ENCODE results near the gene ARHGAP26. TPM values are rescaled to one million over a fixed set of nuclear protein-coding genes. Genes with fewer than 3 reads are reported as not detected.

The ARHGAP26 gene
- total and polyA plus RNA-seq, 2 experiments from 2014 or later = 9.5 to 16.8 TPM

- peaks cover 3% of the 10 kb centered on the region for H3K27me3 Mint-ChIP-seq (ENCODE audit: insufficient read depth, low read depth, poor library complexity)
- Histone ChIP-seq H4K20me1 (replicated peaks; ENCODE audit: insufficient read depth) (peaks cover 14% of the 10 kb centered on the region), H3K4me1 (ENCODE audit: insufficient read depth) (peaks cover 39% of the 10 kb centered on the region), H3K4me2 (no peak overlapping the region), H3K79me2 (replicated peaks; ENCODE audit: insufficient read depth) (peaks cover 71% of the 10 kb centered on the region), H3K36me3 (ENCODE audit: insufficient read depth) (no peaks in the 10 kb centered on the region), H3K4me3 (no peak overlapping the region), H3K27me3 (ENCODE audit: insufficient read depth) (no peaks in the 10 kb centered on the region), H3K27ac (ENCODE audit: low read depth) (no peak overlapping the region), H3K9me2 (ENCODE audit: insufficient read depth) (no peaks in the 10 kb centered on the region), H2AFZ (no peak overlapping the region), H3F3A (replicated peaks; ENCODE audit: low read depth) (no peaks in the 10 kb centered on the region)
- ATAC-seq = no peak
- H3K4me3 Mint-ChIP-seq = no peak overlapping the region
- H3K36me3 Mint-ChIP-seq (ENCODE audit: low read depth) = no peaks in the 10 kb centered on the region
- H3K27ac Mint-ChIP-seq = no peak overlapping the region; the same call in 1 of the 2 replicates
- no peak for DNase-seq (ENCODE audit: low spot score)
- TF ChIP-seq REST (IDR thresholded peaks at IDR 0.05; ENCODE audit: unreplicated experiment) (no peak), ZNF462 (CRISPR knock-in tag; IDR thresholded peaks at IDR 0.05) (no peak), CREB1 (CRISPR knock-in tag; IDR thresholded peaks at IDR 0.05; ENCODE audit: low read depth) (no peak), ZNF114 (CRISPR knock-in tag; IDR thresholded peaks at IDR 0.05) (no peak), EZH2 (IDR thresholded peaks at IDR 0.05; ENCODE audit: low read depth, unreplicated experiment) (no peak), ZNF331 (CRISPR knock-in tag; IDR thresholded peaks at IDR 0.05; ENCODE audit: low read depth) (no peak), NANOG (IDR thresholded peaks at IDR 0.05; ENCODE audit: borderline replicate concordance) (no peak), POLR2AphosphoS5 (IDR thresholded peaks at IDR 0.05; ENCODE audit: low read depth) (no peak), JUNB (IDR thresholded peaks at IDR 0.05; ENCODE audit: unreplicated experiment) (no peak)
- H3K4me1 Mint-ChIP-seq = peaks cover 40% of the 10 kb centered on the region
- H3K9me3 Mint-ChIP-seq = no peaks in the 10 kb centered on the region
These were observed 14.3 kb downstream of the ARHGAP26 start for GRCh38 chr5:142784401-142784955.

All from GM23338 (cell line).